ENCODE results near the gene LRRC4C.

- TF ChIP-seq EZH2 (IDR thresholded peaks at IDR 0.05; ENCODE audit: borderline replicate concordance, low read depth, low read length, severe bottlenecking), result no peak
- TF ChIP-seq CTCF (IDR thresholded peaks at IDR 0.05; ENCODE audit: borderline replicate concordance, extremely low read depth, low read length, poor library complexity, severe bottlenecking), result no peak
Observed at GRCh38 chr11:40095446-40095845, 1364.0 kb downstream of the LRRC4C start.
